Natural killer cell (primary cell): ENCODE data around the gene GREM2. TPM values are rescaled to one million over a fixed set of nuclear protein-coding genes. Genes with fewer than 3 reads are reported as not detected.

Experiments
- ATAC-seq, 3 donors: fragments of 150-1000 bp in 2 of 3; fragments of 200-7000 bp in 1 of 3; cut with Tn5 transposase; 1 replicate in 1 of 3; 2 replicates in 2 of 3; pipeline ENCODE4 v1.10.0; 2021; ENCODE audit warnings: mild to moderate bottlenecking in 2 of 3, moderate library complexity in 2 of 3
- DNase-seq, 2 donors: peaks; one replicate each; pipeline versions ENCODE4 v3.0.0 to v3.0.0-alpha.2; 2013 to 2021; ENCODE audit warnings: mixed read lengths in 1 of 2
- H3K27ac ChIP-seq: one replicate; pipeline ENCODE4 v1.5.1; 2013; ENCODE audit warnings: mild to moderate bottlenecking, low read length
- H3K27me3 ChIP-seq: one replicate; pipeline ENCODE4 v1.6.1; 2013; ENCODE audit warnings: low read length; ENCODE audit not compliant: control insufficient read depth, insufficient read depth
- H3K36me3 ChIP-seq: one replicate; pipeline ENCODE4 v1.6.1; 2013; ENCODE audit warnings: low read length; ENCODE audit not compliant: control insufficient read depth, insufficient read depth
- H3K4me1 ChIP-seq: one replicate; pipeline ENCODE4 v1.6.1; 2013; ENCODE audit warnings: low read length; ENCODE audit not compliant: control insufficient read depth, insufficient read depth
- H3K4me3 ChIP-seq: one replicate; pipeline ENCODE4 v1.5.1; 2013; ENCODE audit warnings: low read length
- H3K9me3 ChIP-seq: one replicate; pipeline ENCODE4 v1.6.1; 2013; ENCODE audit warnings: low read length; ENCODE audit not compliant: control insufficient read depth, insufficient read depth
- H3K27ac Mint-ChIP-seq, 2 donors: one replicate each; pipeline ENCODE4 v1.8.0; 2022; ENCODE audit warnings: mild to moderate bottlenecking in 2 of 2, mixed read lengths in 2 of 2, moderate library complexity in 1 of 2
- H3K27me3 Mint-ChIP-seq, 2 donors: one replicate each; pipeline ENCODE4 v1.8.0; 2022; ENCODE audit warnings: low read depth in 2 of 2, mixed read lengths in 2 of 2
- H3K36me3 Mint-ChIP-seq: one replicate; pipeline ENCODE4 v1.8.0; 2022; ENCODE audit warnings: mixed read lengths
- H3K4me1 Mint-ChIP-seq, 2 donors: one replicate each; pipeline ENCODE4 v1.8.0; 2022; ENCODE audit warnings: mixed read lengths in 2 of 2
- H3K4me3 Mint-ChIP-seq: one replicate; pipeline ENCODE4 v1.8.0; 2022; ENCODE audit warnings: mild to moderate bottlenecking, moderate library complexity, mixed read lengths
- H3K9me3 Mint-ChIP-seq, 2 donors: one replicate each; pipeline ENCODE4 v1.8.0; 2022; ENCODE audit warnings: mixed read lengths in 2 of 2
- CTCF ChIP-seq: fragments of 200-600 bp; IDR thresholded peaks from one replicate; pipeline ENCODE4 v1.8.0; 2022; ENCODE audit warnings: antibody characterized with exemption
- WGBS: methylation state at CpG from one replicate; pipeline ENCODE4 v1.1.7; 2013; ENCODE audit warnings: missing lambda C conversion rate; ENCODE audit not compliant: insufficient coverage; 5-methylcytosine and 5-hydroxymethylcytosine counted together
- intact Hi-C: fragments of 100-400 bp; cut with micrococcal nuclease; formaldehyde crosslinking; loops from one replicate; pipeline ENCODE4 v1.14.2; 2022
- total RNA-seq, 4 donors: library from RNA; stranded (reverse); fragments of 120-200 nt in 1 of 4; gene quantifications; one replicate each; pipeline versions ENCODE4 v1.2.3 to v1.2.4, GENCODE V29; 2013 to 2022

Gene GREM2
- total RNA-seq, 3 donors from 2014 or later (not counting 1 experiment from before 2014, with no cell fraction given): 0.08 to 0.34 TPM; not detected in 1

GRCh38 chr1:240496356-240496755, 115.6 kb downstream of the GREM2 start:
- no peak overlapping the region for H3K27ac Mint-ChIP-seq
- 90% methylated on average over 7 of the region's 7 CpGs for WGBS
- intact Hi-C loops: no loop called here

GRCh38 chr1:240495601-240496000, 116.4 kb downstream of the GREM2 start:
- no peaks in the 10 kb centered on the region for H3K36me3 ChIP-seq
- H3K27me3 ChIP-seq: no peaks in the 10 kb centered on the region
- Mint-ChIP-seq H3K36me3 (no peaks in the 10 kb centered on the region), H3K27me3 (peaks cover 12 to 18% of the 10 kb centered on the region in 2 donors), H3K9me3 (no peaks in the 10 kb centered on the region), H3K4me1 (peaks cover 0 to 13% of the 10 kb centered on the region in 2 donors), H3K4me3 (no peak overlapping the region), H3K27ac (no peak overlapping the region)
- no peak overlapping the region for H3K4me3 ChIP-seq
- no peak for DNase-seq
- no peaks in the 10 kb centered on the region for H3K4me1 ChIP-seq
- no peak overlapping the region for H3K27ac ChIP-seq
- no peaks in the 10 kb centered on the region for H3K9me3 ChIP-seq
- ATAC-seq: no peak
- intact Hi-C loops: no loop called here
- WGBS: 91% methylated on average over 4 of the region's 4 CpGs
- TF ChIP-seq CTCF: no peak

More at GRCh38 chr1:240496356-240496755, 115.6 kb downstream of the GREM2 start:
- H3K4me1 ChIP-seq: no peaks in the 10 kb centered on the region
- H3K9me3 ChIP-seq: no peaks in the 10 kb centered on the region
- ATAC-seq (no peak), DNase-seq (no peak)
- H3K27me3 ChIP-seq: no peaks in the 10 kb centered on the region
- H3K9me3 Mint-ChIP-seq: no peaks in the 10 kb centered on the region
- H3K27me3 Mint-ChIP-seq: peaks cover 8 to 10% of the 10 kb centered on the region in 2 donors
- H3K4me3 Mint-ChIP-seq: no peak overlapping the region
- no peak overlapping the region for H3K4me3 ChIP-seq
- H3K4me1 Mint-ChIP-seq: peaks cover 0 to 18% of the 10 kb centered on the region in 2 donors
- no peak for TF ChIP-seq CTCF
- no peaks in the 10 kb centered on the region for H3K36me3 Mint-ChIP-seq
- H3K36me3 ChIP-seq: no peaks in the 10 kb centered on the region
- no peak overlapping the region for H3K27ac ChIP-seq

- H3K36me3 ChIP-seq: no peaks in the 10 kb centered on the region
- H3K27me3 Mint-ChIP-seq: peaks cover 18 to 36% of the 10 kb centered on the region in 2 donors
- H3K4me3 ChIP-seq: no peak overlapping the region
- peak; percentile 59 to 91 (median 85) for ATAC-seq
- WGBS: 66% methylated on average over 52 of the region's 52 CpGs
- H3K9me3 Mint-ChIP-seq: no peaks in the 10 kb centered on the region
- H3K27ac Mint-ChIP-seq: no peak overlapping the region
- no peak overlapping the region for H3K27ac ChIP-seq
- peak; percentile 31 to 32 for DNase-seq
- H3K4me1 ChIP-seq: no peaks in the 10 kb centered on the region
- intact Hi-C loops: no loop called here
- peak overlapping the region; percentile 84 for H3K4me3 Mint-ChIP-seq
- no peak for TF ChIP-seq CTCF
- H3K27me3 ChIP-seq: no peaks in the 10 kb centered on the region
- H3K4me1 Mint-ChIP-seq: peaks cover 0 to 9% of the 10 kb centered on the region in 2 donors
- no peaks in the 10 kb centered on the region for H3K9me3 ChIP-seq
- H3K36me3 Mint-ChIP-seq: no peaks in the 10 kb centered on the region
These were observed 119.0 kb downstream of the GREM2 start for GRCh38 chr1:240492832-240493440.

- H3K4me1 Mint-ChIP-seq: peaks cover 0 to 11% of the 10 kb centered on the region in 2 donors
- no peak overlapping the region for H3K4me3 ChIP-seq
- no peaks in the 10 kb centered on the region for H3K36me3 Mint-ChIP-seq
- no peaks in the 10 kb centered on the region for H3K36me3 ChIP-seq
- H3K27ac ChIP-seq: no peak overlapping the region
- H3K4me1 ChIP-seq: no peaks in the 10 kb centered on the region
- intact Hi-C loops: no loop called here
- WGBS: 83% methylated on average over 5 of the region's 7 CpGs
- TF ChIP-seq CTCF: no peak
- H3K27me3 Mint-ChIP-seq: peaks cover 22 to 47% of the 10 kb centered on the region in 2 donors
- DNase-seq: no peak
- no peaks in the 10 kb centered on the region for H3K9me3 Mint-ChIP-seq
- H3K27me3 ChIP-seq: no peaks in the 10 kb centered on the region
- H3K27ac Mint-ChIP-seq: no peak overlapping the region
- no peaks in the 10 kb centered on the region for H3K9me3 ChIP-seq
- peak overlapping the region; percentile 84 for H3K4me3 Mint-ChIP-seq
- ATAC-seq: no peak
These were observed 120.2 kb downstream of the GREM2 start for GRCh38 chr1:240491796-240492195.
